ENCODE results near the gene ZFAND3.

ZFAND3 gene

GRCh38 chr6:38143191-38144150, 323.9 kb downstream of the ZFAND3 start:
- in situ Hi-C loops (cut with HindIII; ENCODE audit: low sequenced_read_pairs) = no loop called here

DNA sequence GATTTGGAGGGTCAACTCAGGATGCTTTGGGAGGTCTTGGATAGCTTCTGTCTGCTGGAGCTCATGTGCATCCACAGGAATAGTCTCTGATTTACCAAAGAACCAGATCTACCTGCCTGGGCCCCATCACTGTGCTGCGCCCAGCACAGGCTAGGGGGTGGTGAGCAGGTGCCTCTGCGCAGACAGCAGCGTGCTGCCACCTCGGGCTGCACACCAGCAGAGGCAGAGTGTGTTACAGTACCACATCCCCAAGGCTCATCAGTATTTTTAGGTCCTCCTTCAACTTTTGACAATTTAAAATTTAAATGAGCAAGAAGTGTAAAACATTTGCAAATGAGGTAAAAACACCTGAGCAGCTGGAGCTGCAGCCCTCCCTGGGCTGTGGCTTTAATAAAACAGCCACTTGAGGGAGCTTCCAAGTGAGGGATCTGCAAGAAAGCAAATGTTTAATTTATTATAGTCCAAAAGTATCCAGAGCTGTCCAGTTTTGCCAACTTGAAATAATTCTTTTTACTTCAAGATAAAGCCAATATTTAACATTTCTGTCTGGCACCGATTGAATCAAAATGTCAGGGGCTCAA, 324.9 kb downstream of the ZFAND3 start:
- in situ Hi-C loops (cut with HindIII; ENCODE audit: low sequenced_read_pairs) = no loop called here

- in situ Hi-C loops (cut with HindIII; ENCODE audit: low sequenced_read_pairs) = no loop called here
Observed at GRCh38 chr6:38146021-38146733, 326.6 kb downstream of the ZFAND3 start.

DNA sequence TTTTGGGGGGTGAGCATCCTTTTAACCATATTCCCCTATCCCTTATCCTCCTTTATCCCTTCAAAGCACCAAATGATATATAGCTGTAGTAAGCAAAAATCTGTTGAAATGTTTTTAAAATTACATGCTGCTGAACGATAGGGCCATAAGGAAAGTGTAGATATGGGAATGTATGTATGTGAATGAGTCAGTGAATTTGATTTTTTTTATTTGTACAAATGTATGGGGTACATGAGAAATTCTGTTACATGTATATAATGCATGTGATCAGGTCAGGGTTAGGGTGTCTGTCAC, 327.2 kb downstream of the ZFAND3 start:
- in situ Hi-C loops (cut with HindIII; ENCODE audit: low sequenced_read_pairs) = no loop called here

GRCh38 chr6:38148606-38149005, 329.1 kb downstream of the ZFAND3 start:
- in situ Hi-C loops (cut with HindIII; ENCODE audit: low sequenced_read_pairs) = no loop called here

- in situ Hi-C loops (cut with HindIII; ENCODE audit: low sequenced_read_pairs) = no loop called here
Observed at GRCh38 chr6:38149531-38149930, 330.0 kb downstream of the ZFAND3 start.

DNA sequence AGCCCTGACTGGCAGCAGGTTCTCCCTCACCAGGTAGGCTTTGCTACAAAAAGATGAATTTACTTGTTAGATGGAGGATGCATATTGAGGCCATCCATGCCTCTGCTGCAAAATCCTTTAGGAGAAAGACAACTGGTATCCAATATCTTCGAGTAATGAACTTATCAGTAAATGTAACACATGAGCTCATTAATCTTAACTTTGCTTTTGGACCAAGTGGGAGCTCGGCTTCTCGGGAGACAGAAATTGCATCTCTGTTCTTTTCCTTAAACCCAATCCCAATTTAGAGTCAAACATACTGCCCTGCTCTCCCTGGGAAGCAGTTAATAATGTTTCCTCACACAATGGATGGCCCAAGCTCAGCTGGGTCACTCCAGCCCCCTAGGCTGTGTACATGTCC, 330.5 kb downstream of the ZFAND3 start:
- in situ Hi-C loops (cut with HindIII; ENCODE audit: low sequenced_read_pairs) = no loop called here

DNA sequence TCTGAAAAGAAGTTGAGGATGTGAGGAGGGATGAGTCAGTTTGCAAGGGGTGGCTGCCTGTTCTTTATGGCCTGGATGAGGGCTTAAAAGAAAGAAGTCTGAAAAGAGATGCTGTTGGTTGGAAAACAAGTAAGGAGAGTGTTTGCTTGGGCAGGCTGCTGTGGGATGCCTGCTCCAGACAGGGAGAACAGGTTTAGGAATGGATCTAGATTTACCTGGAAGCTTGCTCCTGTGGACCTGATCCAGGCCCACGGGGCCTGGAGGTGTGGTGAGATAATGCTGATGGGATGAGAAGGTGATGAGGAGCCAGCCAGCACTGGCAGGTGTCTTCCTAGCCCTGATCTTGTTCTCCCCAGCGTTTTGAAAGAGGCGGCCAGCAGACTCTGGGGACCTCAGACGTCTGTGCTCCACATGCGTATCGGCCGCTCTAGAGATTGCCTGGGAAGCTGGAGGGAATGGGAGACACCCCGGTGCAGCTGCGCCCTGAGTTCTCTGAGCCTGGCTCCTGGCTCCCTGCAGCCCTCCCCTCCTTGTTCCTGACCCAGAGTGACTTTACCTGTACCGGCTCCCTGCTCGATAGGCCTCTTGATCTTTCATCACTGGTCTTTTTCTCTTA, 331.3 kb downstream of the ZFAND3 start:
- in situ Hi-C loops (cut with HindIII; ENCODE audit: low sequenced_read_pairs) = no loop called here

- in situ Hi-C loops (cut with HindIII; ENCODE audit: low sequenced_read_pairs) = no loop called here
Observed at GRCh38 chr6:38151580-38152500, 332.3 kb downstream of the ZFAND3 start.

DNA sequence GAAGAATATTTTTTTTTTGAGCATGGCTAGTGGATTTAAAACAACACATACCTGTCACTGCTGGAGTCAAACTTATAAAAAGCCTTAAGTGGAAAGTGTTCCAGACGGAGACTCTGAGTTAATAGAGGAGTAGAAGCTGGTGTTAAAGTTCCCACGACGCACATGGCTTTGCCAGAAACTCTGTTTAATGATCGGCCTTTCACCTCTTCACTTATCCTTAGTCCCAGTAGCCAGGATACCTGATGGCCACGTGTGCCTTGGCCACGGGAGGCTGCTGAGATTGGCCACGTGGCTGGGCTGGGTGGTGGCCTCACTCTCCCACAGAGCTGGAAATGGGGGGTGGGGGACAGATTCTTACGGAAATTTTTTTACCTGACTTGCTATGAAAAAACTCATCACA, 333.1 kb downstream of the ZFAND3 start:
- in situ Hi-C loops (cut with HindIII; ENCODE audit: low sequenced_read_pairs) = no loop called here

DNA sequence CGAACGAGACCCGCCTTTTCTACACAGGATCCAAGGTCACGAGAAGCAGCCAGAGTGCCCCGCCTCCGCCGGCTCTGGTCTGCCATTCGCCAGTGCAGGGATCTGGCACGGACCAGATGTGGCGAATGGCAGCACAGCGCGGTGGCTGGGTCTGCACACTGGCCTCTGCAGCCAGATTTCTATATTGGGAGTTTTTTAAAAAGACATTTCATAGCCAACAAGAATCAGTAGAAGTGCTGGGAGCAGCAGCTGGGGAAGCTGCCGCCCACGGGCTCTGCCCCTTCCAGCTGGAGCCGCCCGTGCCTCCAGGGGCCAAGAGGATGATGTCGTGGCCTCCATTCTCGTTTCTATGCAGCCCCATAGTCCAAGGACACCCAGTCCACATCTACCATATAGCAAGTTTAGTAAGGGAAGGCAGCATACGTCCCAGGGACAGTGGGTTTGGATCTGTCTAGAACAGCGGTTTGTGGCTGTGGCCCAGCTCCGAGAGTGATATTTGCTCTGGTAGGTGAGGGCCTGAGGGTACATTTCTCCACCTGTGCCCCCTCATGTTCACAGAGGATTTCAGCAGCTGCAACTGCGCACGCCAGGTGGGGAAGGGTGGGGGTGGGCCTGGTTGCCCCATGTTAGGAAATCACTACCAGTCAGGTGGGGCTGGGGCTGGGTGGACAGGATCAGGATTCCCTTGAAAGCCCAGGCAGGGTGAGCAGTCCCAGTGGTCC, 333.7 kb downstream of the ZFAND3 start:
- in situ Hi-C loops (cut with HindIII; ENCODE audit: low sequenced_read_pairs) = no loop called here

GRCh38 chr6:38153798-38154345, 334.3 kb downstream of the ZFAND3 start:
- in situ Hi-C loops (cut with HindIII; ENCODE audit: low sequenced_read_pairs) = no loop called here

DNA sequence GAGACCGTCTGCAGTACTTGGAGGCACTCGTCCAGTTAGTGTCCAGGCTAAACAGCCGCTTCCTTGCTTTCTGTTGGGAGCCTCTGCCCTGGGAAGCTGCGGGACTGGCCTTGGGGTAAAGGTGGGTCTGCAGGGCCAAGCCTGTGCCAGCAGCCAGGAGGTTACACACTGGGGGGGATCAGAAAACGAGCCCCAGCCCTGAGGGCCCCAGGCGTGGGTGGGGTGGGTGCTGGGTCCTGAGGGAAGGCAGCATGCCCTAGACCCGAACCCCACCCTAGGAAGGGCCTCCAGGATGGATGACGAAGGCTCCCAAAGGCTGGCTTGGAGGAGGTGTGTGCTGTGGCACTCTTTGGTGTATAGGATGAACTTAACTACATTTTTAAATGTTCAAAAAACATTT, 335.2 kb downstream of the ZFAND3 start:
- in situ Hi-C loops (cut with HindIII; ENCODE audit: low sequenced_read_pairs) = no loop called here

DNA sequence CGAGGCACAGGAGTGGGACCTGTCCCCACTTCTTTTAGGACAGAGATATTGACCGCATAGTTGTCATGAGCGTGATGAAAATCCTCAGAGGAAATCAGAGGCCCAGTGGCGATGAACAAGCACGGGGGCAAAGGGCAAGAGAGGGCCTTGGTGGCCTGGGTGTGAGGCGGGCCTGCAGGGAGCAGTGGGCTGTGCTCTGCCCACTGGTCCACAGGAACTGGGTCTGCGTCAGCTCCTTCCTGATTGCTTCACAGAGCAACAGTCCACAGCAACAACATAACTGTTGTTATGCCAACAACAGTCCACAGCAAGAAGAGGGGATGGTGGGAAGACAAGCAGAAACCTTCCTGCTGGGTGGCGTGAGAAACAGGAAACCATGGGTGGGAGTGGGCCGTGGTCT, 335.6 kb downstream of the ZFAND3 start:
- in situ Hi-C loops (cut with HindIII; ENCODE audit: low sequenced_read_pairs) = no loop called here

DNA sequence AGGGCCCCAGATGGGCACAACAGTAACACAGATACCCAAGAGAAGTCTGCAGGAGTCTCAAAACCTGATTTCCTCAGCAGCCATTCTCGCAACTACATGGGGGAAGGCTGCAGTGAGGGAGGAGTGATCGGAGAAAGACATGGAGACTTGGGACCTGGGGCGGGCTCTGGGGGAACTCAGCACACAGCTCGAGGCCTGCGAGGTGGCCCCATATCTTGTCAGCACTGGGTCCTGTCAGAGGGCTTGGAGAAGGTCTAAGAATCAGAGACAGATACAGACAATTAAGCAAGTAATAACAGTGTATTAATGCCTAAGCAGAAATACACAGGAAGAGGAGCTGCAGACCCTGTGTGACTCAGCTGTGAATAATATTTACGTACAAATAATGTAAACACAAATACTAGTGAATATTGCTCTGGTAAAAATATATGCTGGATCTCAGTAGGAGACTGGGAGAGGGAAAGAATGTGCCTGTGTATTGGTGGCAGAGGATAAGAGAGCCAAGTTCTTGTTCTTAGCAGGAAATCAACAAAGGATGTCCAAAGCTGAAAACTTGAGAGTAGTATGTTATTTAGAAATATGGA, 336.2 kb downstream of the ZFAND3 start:
- in situ Hi-C loops (cut with HindIII; ENCODE audit: low sequenced_read_pairs) = no loop called here

GRCh38 chr6:38156818-38157565, 337.5 kb downstream of the ZFAND3 start:
- in situ Hi-C loops (cut with HindIII; ENCODE audit: low sequenced_read_pairs) = no loop called here

- in situ Hi-C loops (cut with HindIII; ENCODE audit: low sequenced_read_pairs) = no loop called here
Observed at GRCh38 chr6:38157905-38158304, 338.4 kb downstream of the ZFAND3 start.

- in situ Hi-C loops (cut with HindIII; ENCODE audit: low sequenced_read_pairs) = no loop called here
Observed at GRCh38 chr6:38158762-38159350, 339.3 kb downstream of the ZFAND3 start.

All from DLD1 (cell line).